ENCODE results near the gene CCHCR1.
"Not testable (repeated sequence)": the region's sequence is repeated elsewhere in the genome, so short reads cannot be mapped to it uniquely, and the experiment has no call there.

CCHCR1 gene

DNA sequence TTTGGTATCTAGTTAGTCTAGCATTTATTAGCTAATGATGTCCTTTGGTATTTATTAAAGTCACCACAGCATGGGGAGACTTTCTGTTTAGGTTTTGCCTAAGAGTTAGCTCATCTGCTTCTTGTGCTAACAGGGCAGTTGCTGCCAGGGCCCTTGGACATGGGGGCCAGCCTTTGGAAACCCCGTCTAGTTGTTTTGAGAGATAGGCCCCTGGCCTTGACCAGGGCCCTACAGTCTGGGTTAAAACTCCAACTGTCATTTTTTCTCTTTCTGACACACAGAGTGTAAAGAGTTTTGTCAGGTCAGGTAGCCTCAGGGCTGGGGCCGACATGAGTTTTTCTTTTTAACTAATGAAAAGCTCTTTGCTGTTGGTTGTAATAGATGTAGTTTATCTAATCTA lies 25.7 kb upstream of the CCHCR1 start:
- not testable (repeated sequence) for DNase-seq

DNA sequence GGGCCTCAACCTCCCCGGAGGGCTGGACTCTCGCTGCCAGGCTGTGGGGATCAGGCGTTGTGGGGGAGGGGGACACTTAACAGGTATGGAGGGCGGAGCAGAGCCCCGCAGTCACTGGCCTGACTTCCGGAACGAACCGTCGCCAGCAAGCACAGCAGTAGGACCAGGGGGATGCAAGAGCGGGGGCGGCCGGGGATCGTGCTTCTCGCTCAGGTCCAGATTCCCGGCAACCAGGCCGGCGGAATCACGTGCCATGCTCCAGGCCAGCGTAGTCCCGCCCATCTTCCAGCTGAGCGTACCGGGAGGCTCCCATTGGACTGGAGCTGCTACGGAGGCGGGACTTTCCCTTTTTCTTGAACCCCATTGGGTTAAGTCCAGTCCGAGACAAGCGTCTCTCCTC lies 22.9 kb upstream of the CCHCR1 start:
- DNase-seq = no peak

DNA sequence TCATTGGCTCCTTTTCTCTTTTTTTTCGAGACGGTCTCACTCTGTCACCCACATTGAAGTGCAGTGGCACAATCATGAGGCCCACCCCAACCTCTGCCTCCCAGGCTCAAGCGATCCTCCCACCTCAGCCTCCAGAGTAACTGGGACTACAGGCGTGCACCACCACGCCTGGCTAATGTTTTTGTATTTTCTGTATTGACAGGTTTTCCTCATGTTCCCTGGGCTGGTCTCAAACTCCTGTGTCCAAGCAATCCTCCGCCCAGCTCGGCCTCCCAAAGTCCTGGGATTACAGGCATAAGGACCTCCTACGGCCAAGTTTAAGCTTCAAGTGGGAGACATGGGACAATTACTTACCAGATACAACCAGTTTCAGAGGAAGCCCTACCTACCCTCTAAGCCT lies 22.3 kb upstream of the CCHCR1 start:
- DNase-seq = no peak

DNA sequence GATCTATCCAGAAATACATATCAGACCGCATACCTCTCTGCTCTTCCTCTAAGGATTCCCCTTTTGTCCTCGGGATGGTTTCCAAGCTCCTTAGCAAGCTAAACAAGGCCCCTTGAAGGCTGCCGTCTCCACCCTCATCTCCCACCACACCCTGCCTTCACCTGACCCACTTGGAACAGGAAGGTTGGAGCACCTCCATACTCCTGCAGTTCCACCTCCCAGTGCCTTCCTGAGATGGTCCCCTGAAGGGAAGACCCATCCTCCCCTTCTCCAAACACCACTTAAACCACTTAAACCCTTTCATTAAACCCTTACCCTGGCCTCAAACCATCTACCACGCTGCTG lies 21.4 kb upstream of the CCHCR1 start:
- DNase-seq = no peak

DNA sequence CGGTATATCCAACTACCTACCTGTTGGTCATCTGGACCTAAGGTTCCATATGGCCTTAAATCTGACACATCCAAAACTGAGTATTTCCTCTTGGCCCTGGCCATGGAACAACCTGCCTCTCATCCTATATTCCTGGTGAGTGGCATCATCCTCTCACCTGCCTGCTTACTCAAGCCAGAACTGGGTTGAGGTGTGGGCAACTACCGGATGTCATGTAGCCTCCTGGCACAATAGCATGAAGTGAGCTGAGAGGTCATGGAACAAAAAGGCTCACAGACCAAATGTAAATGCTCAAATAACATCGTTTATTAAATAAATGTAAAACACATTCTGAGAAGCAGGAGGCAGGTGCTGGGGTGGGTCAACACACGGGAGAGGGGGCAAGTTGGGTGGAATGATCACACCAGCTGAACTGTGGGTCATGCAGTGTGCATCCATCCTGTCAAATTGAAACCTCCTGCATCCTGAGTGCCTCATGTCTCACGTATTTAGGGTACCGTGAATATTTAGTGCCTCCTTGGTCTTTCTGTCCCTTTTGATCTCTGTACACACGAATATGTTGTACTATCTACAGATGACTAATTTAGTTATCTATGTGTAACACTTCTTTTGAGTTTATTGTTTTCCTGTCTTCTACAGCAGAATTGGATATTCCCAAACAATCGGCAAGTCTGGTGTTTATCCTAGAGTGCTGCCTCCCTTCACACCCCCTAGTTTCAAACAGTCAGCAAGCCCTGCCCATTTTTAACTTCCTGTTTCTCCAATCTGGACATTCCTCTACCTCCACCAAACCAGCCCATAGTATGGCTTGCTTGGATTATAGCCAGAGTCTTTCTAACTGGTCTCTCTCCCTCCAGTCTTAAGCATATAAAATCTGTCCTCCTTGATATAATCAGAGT lies 20.8 kb upstream of the CCHCR1 start:
- DNase-seq = no peak

DNA sequence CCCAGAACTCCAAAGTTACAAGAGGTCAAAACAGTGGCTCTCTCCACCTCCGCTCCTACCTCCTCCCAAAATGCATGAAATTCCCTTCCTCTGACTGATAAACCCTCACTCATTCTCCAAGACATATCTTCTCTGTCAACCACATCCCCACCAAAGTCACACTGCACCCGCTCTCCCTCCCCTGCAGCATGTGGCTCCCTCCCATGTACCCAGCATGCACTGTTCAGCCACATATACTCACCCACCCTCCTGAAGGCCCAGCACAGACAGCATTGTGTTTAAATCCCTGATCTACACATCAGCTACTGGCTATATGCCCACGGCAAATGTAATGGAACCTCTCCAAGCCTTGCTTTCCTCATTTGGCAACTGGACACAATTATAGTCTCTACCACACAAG lies 18.4 kb upstream of the CCHCR1 start:
- DNase-seq = no peak

DNA sequence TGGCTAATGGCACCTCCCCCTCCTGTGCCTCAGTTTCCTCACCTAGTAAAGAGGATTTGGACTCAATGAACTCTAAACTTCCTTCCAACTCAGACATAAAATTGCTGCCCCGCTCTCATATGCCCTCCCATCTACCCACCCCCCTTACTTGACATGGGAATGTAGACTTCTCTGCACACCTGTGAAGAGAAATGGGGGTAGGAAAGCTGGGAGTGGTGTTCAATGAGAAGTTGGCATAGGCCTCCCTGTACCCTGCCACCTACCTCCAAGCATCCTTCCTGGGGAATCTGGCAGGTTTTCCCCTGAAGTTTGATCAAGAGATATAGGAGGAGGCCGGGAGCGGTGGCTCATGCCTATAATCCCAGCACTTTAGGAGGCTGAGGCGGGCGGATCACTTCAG lies 16.8 kb upstream of the CCHCR1 start:
- no peak for DNase-seq

DNA sequence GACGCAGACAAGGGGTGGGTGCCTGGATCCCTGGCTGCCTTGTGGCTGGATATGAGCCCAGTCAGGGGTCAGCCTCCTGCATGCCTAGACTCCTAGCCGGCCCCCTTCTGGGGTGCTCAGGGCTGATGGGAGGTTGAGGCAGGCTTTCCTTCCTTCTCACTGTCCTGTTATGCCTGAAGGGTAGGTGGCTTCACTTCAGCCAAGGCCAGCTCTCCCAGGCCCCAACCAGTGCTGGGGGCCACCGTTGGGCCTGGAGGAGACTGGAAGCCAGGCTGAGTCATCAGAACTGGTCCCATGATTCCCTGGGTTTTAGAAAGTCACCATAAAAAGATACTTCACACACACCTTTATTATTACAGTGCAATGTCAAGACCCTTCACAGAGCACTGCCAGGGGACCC lies 15.8 kb upstream of the CCHCR1 start:
- no peak for DNase-seq

DNA sequence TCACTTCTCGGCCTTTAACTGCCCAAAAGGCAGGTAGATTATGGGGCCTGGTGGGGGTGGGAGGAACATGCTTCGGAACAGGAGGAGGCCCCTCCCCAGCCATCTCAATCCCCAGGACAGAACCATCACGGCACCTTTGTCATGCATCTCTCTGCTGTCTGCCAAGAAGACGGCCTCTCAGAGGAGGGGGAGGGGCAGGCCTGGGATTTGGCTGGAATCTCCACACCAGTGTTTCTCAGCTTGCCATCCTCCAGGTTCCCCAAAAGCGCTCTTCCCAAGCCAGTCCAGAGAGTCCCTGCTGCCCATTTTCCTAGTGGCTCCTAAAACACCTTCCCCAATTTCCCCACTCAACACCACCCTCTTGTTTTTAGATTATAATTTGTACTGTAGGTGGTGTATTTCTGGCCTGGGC lies 15.4 kb upstream of the CCHCR1 start:
- DNase-seq = no peak

DNA sequence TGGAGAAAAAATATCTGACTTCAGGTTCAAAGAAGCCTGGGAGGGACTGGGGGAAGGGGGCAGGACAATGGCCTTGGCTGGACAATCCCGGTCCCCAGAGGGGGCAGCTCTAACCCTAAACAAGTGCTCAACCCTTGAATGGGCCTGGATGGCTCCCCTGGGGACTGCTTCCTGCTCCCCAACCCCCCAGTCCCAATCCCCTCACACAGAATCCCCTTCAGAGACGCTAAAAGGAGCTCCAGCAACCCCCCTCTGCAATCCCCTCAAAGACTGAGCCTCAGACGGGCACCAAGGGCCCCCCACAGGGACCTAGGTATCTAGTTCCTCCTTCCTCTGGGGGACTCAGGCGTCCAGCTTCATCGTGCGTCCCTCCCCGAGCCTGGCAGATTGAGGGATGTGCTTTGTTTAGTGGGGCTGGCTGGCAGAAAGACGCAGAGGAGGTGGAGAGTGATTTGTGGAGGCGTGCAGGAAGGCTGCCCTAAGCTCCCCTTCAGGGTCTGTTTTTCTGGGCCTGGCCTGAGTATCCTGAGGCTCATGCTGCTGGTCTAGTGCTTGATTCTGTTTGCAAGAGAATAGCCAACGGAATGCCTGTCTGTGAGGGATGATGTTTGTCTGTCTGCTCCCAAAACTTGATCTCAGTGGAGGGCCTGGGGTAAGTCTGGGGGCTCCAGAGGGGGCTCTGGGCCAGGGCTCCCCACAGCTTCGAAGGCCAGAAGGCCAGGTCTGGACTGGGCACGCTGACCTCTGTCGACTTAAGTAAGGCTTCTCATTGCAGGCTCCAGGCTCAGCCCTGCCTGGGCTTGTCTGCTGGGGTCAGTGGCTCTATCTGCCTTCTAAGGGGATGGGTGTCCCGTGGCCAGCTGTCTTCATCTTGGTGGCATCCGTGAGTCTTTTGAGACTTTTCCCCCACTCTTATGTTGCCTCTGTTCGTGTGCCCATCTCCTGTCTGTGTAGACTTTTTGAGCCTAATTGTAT lies 14.6 kb upstream of the CCHCR1 start:
- no peak for DNase-seq

DNA sequence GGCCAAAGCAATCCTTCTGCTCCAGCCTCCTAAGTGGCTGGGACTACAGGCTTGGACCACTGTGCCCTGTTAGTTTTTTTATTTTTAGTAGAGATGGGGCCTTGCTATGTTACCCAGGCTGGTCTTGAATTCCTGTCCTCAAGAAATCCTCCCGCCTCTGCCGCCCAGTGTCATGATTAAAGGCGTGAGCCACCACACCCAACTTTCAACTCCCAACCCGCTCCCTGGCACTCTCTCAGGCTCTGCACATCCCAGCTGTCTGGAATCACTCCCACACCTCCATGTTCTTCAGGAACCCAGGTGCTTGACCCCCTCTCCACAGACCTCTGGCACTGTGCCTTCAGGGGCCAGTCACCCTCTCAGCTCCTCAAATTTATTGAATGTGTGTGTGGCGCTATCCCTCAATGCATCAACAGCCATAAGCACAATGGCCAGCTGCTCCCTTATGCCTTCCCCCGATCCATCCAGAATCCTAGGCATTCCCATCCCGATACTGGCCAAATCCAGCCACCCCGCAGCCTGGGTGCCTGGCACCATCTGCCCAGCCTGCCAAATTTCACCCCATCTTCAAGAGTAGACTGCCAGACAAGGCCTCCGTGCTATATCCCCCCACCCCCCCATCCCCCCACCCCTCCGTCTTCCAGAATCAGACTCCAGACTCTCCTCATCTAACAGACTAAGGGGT lies 13.5 kb upstream of the CCHCR1 start:
- no peak for DNase-seq

DNA sequence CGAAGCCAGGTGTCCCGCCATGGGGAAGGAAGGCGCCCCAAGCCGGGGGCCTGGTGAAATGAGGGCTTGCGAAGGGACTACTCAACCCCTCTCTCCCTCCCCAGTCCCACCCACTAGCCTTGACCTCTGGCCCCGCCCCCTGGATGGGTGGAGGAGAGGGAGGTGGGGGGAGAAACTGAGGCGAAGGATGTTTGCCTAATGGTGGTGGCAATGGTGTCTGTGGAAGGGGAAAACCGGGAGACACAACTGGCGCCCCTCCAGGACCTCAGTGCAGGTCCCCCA lies 12.9 kb upstream of the CCHCR1 start, which contains the start of gene POU5F1:
Gene POU5F1, minus strand, starts transcription at position 83 of the 282 bp plus-strand sequence. Its CDS starts 62 bp downstream, at position 21.
- DNase-seq = no peak

DNA sequence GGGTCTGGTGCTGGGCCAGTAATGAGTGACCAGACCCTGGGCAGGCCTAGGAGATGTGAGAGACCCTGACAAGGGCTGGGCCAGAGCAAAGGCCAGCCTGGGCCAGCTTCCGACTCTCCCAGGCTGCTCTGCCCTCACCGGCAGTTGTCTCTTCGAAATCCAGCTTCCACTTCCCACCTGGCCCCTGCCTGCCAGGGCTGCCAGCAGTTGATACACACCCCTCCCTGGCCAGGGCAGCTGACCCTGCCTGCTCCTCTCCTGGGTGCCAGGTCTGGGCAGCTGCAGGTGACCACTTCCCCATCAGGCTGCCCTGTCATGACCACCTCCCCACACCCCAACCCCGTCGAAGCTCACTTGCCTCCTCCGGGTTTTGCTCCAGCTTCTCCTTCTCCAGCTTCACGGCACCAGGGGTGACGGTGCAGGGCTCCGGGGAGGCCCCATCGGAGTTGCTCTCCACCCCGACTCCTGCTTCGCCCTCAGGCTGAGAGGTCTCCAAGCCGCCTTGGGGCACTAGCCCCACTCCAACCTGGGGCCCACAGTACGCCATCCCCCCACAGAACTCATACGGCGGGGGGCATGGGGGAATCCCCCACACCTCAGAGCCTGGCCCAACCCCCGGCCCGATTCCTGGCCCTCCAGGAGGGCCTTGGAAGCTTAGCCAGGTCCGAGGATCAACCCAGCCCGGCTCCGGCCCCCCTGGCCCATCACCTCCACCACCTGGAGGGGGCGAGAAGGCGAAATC lies 12.4 kb upstream of the CCHCR1 start:
- DNase-seq = not testable (repeated sequence)

DNA sequence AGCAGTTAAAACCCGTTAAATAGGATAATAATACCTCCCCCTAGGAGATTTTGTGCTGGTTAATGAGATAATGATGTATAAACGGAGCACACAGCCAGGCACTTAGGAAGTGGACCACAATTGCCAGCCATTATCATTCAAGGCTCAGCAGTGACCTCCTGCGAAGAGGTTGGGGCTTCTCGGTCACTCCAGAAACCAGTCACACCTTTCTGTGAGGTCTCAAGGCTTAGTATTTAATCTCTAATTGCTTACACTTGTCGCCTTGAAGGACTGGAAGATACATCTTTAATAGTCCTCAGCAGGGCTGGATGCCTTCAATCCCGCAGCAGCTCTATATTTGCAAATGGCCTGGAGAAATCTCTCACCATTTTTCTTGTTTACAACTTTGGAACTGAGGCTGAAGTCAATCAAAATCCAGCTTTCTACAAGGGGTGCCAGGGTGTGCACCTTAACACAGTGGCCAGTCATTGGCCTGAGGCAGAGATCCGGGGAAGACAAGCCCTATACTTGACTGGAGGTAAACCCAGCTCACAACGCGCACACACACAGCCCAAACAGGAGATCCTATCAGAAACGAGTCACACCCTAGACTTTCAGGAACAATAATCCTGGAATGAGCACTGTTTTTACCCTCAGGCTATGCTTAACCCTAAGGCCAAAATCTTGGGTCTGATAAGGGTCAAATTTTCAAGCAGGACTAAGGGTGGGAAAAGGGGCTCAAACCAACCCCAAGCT lies 11.7 kb upstream of the CCHCR1 start:
- DNase-seq = no peak

DNA sequence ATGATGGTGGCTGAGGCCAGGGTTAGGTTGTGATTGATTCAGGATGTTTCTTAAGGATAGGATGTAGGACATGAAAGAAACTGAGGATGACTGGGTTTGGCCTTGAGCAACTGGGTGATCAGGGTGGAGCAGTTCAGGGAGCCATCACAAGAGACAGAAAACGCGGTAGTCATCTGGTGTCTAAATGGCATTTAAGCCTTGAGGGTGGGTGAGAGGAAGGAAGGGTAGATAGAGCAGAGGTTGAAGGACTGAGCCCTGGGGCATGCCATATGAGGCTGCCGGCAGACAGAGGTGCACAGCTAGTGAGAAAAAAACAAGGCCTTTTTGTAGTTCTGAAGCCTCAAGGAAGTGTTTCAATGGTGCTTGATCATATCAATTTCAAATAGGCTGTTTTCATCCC lies 11.0 kb upstream of the CCHCR1 start:
- no peak for DNase-seq

DNA sequence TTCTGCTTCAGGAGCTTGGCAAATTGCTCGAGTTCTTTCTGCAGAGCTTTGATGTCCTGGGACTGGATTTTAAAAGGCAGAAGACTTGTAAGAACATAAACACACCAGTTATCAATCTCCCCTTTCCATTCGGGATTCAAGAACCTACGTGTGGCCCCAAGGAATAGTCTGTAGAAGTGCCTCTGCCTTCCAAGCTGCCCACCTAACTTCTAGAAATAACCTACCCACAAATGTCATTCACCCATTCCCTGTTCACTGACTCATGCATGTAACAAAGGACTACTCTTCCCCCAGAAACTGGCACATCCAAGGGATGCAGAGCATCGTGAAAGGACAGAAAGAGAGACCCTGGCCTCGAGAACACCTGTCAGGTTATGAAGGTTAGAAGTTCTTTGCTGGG lies 8.4 kb upstream of the CCHCR1 start:
- no peak for DNase-seq

DNA sequence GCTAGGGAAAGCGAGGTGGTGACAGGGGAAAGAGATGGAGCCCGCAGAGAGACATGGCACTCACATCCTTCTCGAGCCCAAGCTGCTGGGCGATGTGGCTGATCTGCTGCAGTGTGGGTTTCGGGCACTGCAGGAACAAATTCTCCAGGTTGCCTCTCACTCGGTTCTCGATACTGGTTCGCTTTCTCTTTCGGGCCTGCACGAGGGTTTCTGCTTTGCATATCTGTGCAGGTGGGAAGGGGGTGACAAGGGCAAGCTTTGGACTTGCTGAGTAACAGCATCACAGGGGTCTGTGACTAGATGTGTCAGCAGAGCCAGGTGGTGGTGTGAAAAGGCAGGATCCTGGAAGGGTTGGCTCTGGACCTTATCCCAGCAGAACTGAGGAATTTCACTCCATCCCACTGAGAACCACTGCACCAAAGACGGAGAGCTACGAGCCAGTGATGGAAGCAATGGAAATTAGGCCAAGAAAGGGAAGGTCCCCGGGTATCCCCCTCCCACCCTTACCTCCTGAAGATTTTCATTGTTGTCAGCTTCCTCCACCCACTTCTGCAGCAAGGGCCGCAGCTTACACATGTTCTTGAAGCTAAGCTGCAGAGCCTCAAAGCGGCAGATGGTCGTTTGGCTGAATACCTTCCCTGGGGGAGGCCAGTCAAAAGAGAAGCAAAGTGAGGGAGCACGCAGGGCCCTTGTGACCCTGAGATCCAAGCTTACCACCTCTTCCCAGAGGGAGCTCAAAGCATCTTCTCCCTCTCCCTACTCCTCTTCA lies 7.6 kb upstream of the CCHCR1 start:
- DNase-seq = not testable (repeated sequence)

DNA sequence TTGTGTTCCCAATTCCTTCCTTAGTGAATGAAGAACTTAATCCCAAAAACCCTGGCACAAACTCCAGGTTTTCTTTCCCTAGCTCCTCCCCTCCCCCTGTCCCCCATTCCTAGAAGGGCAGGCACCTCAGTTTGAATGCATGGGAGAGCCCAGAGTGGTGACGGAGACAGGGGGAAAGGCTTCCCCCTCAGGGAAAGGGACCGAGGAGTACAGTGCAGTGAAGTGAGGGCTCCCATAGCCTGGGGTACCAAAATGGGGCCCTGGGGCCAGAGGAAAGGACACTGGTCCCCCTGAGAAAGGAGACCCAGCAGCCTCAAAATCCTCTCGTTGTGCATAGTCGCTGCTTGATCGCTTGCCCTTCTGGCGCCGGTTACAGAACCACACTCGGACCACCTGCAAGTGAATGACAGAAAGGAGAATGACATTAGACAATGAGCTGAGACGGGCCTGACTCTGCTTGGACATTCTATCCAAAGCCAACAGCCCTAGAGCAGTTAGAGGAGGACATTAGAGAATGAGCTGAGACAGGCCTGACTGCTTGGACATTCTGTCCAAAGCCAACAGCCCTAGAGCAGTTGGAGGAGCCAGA lies 7.0 kb upstream of the CCHCR1 start:
- not testable (repeated sequence) for DNase-seq

DNA sequence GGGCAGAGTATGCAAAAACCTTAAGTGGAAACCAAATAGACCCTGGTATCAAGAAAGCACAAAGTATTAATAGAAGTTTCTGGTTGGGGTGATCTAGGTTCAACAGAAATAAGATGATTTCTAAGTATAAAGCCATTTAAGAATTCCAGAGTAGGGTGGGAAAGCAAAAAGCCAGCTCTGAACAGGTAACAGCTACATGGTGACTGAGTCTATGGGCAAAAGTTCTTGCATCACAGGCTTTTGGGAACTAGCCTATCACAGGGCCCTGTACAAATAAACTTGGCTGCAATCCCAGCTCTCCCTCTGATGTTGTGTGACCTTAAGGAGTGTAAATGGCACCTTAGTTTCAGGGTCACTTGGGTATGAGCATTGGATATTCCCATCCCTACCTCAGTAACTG lies 6.3 kb upstream of the CCHCR1 start:
- no peak for DNase-seq

DNA sequence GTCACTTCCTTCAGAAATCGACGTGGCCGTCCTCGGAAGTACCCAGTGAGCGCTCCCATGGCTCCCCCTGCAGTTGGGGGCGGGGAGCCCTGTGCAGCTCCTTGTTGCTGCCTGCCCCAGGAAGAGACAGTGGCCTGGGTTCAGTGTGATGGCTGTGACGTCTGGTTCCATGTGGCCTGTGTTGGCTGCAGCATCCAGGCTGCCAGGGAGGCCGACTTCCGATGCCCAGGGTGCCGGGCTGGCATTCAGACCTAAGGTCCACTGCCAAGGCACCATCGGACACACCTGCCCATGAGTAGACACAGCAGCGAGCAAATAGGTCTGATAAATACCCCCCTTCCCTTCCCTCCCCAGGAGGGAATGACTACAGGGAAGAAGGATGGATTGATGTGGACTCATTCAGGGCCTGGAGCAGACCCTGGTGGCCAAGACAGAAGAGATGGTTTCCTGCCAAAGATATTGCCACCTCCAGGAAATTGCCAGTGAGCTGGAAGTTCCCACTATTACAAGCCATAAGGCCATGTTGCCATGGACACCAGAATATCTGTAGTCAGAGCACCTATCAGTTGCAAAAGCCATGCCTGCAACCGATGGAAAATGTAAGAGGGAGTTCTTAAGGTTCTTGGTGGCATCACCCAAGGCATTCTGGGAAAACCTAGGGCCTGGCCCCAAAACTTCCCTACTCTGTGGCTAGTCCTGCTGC lies 5.0 kb upstream of the CCHCR1 start:
- no peak for DNase-seq

Data from SW 1271 (cell line).